DOHH2 (cell line): ENCODE data around the gene PHB1.
A peak's percentile ranks its signal among the peaks of the same experiment; 100 is the strongest.
"Not testable (repeated sequence)": the region's sequence is repeated elsewhere in the genome, so short reads cannot be mapped to it uniquely, and the experiment has no call there.

Experiments
- H3F3A ChIP-seq: fragments of 200-600 bp; sonication (generic), shearing (Covaris generic); 2 replicates; pipeline ENCODE4 v1.6.0; 2016; ENCODE audit warnings: antibody characterized with exemption, mild to moderate bottlenecking; ENCODE audit not compliant: control insufficient read depth, insufficient read depth
- H3K27ac ChIP-seq: fragments of 200-600 bp; sonication (generic); 2 replicates; pipeline ENCODE4 v1.5.1; 2014; ENCODE audit warnings: low read depth, mild to moderate bottlenecking, low read length, moderate library complexity
- H3K27me3 ChIP-seq: fragments of 200-600 bp; sonication (generic); 2 replicates; pipeline ENCODE4 v1.6.1; 2014; ENCODE audit warnings: mild to moderate bottlenecking, low read length, mixed read lengths; ENCODE audit not compliant: control insufficient read depth
- H3K36me3 ChIP-seq: fragments of 200-600 bp; sonication (generic); 2 replicates; pipeline ENCODE4 v1.6.1; 2014; ENCODE audit warnings: mild to moderate bottlenecking, low read length, moderate library complexity, mixed read lengths; ENCODE audit not compliant: control insufficient read depth
- H3K4me1 ChIP-seq: fragments of 200-600 bp; sonication (generic); 2 replicates; pipeline ENCODE4 v1.6.1; 2014; ENCODE audit warnings: mild to moderate bottlenecking, low read length, mixed read lengths; ENCODE audit not compliant: control insufficient read depth
- H3K4me2 ChIP-seq: fragments of 200-600 bp; sonication (generic); 2 replicates; pipeline ENCODE4 v1.6.0; 2014; ENCODE audit warnings: mild to moderate bottlenecking, low read length, moderate library complexity
- H3K4me3 ChIP-seq: fragments of 200-600 bp; sonication (generic); 2 replicates; pipeline ENCODE4 v1.5.1; 2014; ENCODE audit warnings: mild to moderate bottlenecking, low read length, mixed read lengths
- H3K79me2 ChIP-seq: fragments of 200-600 bp; sonication (generic); 2 replicates; pipeline ENCODE4 v1.6.1; 2014; ENCODE audit warnings: mild to moderate bottlenecking, low read length, mixed read lengths; ENCODE audit not compliant: control insufficient read depth
- H3K9me2 ChIP-seq: fragments of 200-600 bp; sonication (generic); replicated peaks from 2 replicates; pipeline ENCODE4 v1.6.1; 2014; ENCODE audit warnings: mild to moderate bottlenecking, low read length, mixed read lengths; ENCODE audit not compliant: control insufficient read depth
- H3K9me3 ChIP-seq: fragments of 200-600 bp; sonication (generic); 2 replicates; pipeline ENCODE4 v1.6.1; 2014; ENCODE audit warnings: antibody characterized with exemption, low read length, mixed read lengths; ENCODE audit not compliant: control insufficient read depth, insufficient read depth
- H4K20me1 ChIP-seq: fragments of 200-600 bp; sonication (generic); 2 replicates; pipeline ENCODE4 v1.6.0; 2014; ENCODE audit warnings: low read depth, mild to moderate bottlenecking, antibody characterized with exemption, low read length, moderate library complexity; ENCODE audit not compliant: control insufficient read depth, insufficient read depth
- CTCF ChIP-seq: fragments of 200-600 bp; sonication (generic); IDR thresholded peaks from one replicate; pipeline ENCODE4 v1.5.1; 2014; ENCODE audit warnings: antibody characterized with exemption, mild to moderate bottlenecking, low read depth, low read length; ENCODE audit not compliant: poor library complexity, severe bottlenecking
- EZH2phosphoT487 ChIP-seq: fragments of 200-600 bp; sonication (generic); IDR thresholded peaks from 2 replicates; pipeline ENCODE4 v1.6.1; 2017; ENCODE audit warnings: borderline replicate concordance, mild to moderate bottlenecking, antibody characterized with exemption, low read length, moderate library complexity, mixed read lengths

The PHB1 gene

GRCh38 chr17:49393491-49394255 is 21.0 kb downstream of the PHB1 start:
- no peaks in the 10 kb centered on the region for H4K20me1 ChIP-seq
- no peaks in the 10 kb centered on the region for H3K79me2 ChIP-seq
- H3K27ac ChIP-seq = no peak overlapping the region
- H3K9me2 ChIP-seq = no peaks in the 10 kb centered on the region
- 0 out of 2 replicates have a peak overlapping the region, but pooled peaks have one; percentile 2 for H3K4me2 ChIP-seq
- H3K4me1 ChIP-seq = peaks cover 44% of the 10 kb centered on the region
- TF ChIP-seq CTCF (no peak), EZH2phosphoT487 (no peak)
- no peaks in the 10 kb centered on the region for H3K36me3 ChIP-seq
- H3K27me3 ChIP-seq = no peaks in the 10 kb centered on the region
- H3K4me3 ChIP-seq = no peak overlapping the region
- 0 out of 2 replicates have a peak, but pooled peaks cover 4% of the 10 kb centered on the region for H3F3A ChIP-seq
- H3K9me3 ChIP-seq = no peaks in the 10 kb centered on the region

- H3K79me2 ChIP-seq = no peaks in the 10 kb centered on the region
- H3K36me3 ChIP-seq = no peaks in the 10 kb centered on the region
- H3K27ac ChIP-seq = peak overlapping the region; percentile 83
- H3K27me3 ChIP-seq = no peaks in the 10 kb centered on the region
- no peaks in the 10 kb centered on the region for H3K9me3 ChIP-seq
- 0 out of 2 replicates have a peak, but pooled peaks cover 4% of the 10 kb centered on the region for H3F3A ChIP-seq
- H3K4me1 ChIP-seq = peaks cover 59% of the 10 kb centered on the region
- no peaks in the 10 kb centered on the region for H4K20me1 ChIP-seq
- TF ChIP-seq CTCF (no peak), EZH2phosphoT487 (no peak)
- peak overlapping the region; percentile 73 for H3K4me3 ChIP-seq
- peak overlapping the region; percentile 95 for H3K4me2 ChIP-seq
- no peaks in the 10 kb centered on the region for H3K9me2 ChIP-seq
Measured at GRCh38 chr17:49390548-49391324, 23.9 kb downstream of the PHB1 start.

- peak overlapping the region; percentile 95 for H3K4me2 ChIP-seq
- H3K27ac ChIP-seq = peak overlapping the region; percentile 83
- H3K9me2 ChIP-seq, H3K9me3 ChIP-seq, H3K27me3 ChIP-seq, H3K36me3 ChIP-seq, H3F3A ChIP-seq, H4K20me1 ChIP-seq, H3K79me2 ChIP-seq: not testable (repeated sequence)
- peaks cover 57% of the 10 kb centered on the region for H3K4me1 ChIP-seq
- peak overlapping the region; percentile 73 for H3K4me3 ChIP-seq
Measured at GRCh38 chr17:49389514-49390347, 25.0 kb downstream of the PHB1 start.
